B cell (primary cell): ENCODE results near the gene AHCY. TPM values are rescaled to one million over a fixed set of nuclear protein-coding genes. Genes with fewer than 3 reads are reported as not detected.

Source experiments
- ATAC-seq: fragments of 200-7000 bp; cut with Tn5 transposase; one replicate; pipeline ENCODE4 v1.10.0; 2021; ENCODE audit warnings: low read depth, mild to moderate bottlenecking, moderate number of reproducible peaks, moderate library complexity
- CTCF ChIA-PET: fragments of 350-600 bp; sonication (Branson Sonifier 250); formaldehyde crosslinking; loops from one replicate; lab custom pipeline; 2021; ENCODE audit warnings: antibody characterized with exemption, inconsistent platforms; lab: Charles Lee
- POLR2A ChIA-PET: fragments of 350-600 bp; sonication (Branson Sonifier 250); formaldehyde crosslinking; loops from one replicate; lab custom pipeline; 2021; ENCODE audit warnings: antibody characterized with exemption; lab: Charles Lee
- DNase-seq: peaks from one replicate; pipeline ENCODE4 v3.0.0; 2013
- H2AFZ ChIP-seq: 2 replicates; pipeline ENCODE4 v1.6.1; 2012; ENCODE audit warnings: mild to moderate bottlenecking, low read depth, low read length; ENCODE audit not compliant: insufficient read depth, poor library complexity, severe bottlenecking
- H3K27ac ChIP-seq, 2 donors: 1 replicate in 1 of 2; 2 replicates in 1 of 2; pipeline ENCODE4 v1.5.1; 2012 to 2013; ENCODE audit warnings: low read length in 2 of 2, mild to moderate bottlenecking in 2 of 2, moderate library complexity in 1 of 2
- H3K27me3 ChIP-seq, 4 experiments: fragments of 200-600 bp in 1 of 4; sonication (generic) in 1 of 4; replicated peaks in 1 of 4; 1 replicate in 2 of 4; 2 replicates in 2 of 4; pipeline versions ENCODE4 v1.6.1 to v1.7.0; 2013 to 2016; ENCODE audit warnings: low read length in 3 of 4, mild to moderate bottlenecking in 2 of 4, mixed read lengths in 1 of 4, moderate library complexity in 1 of 4; ENCODE audit not compliant: insufficient read depth in 4 of 4, control insufficient read depth in 3 of 4; ENCODE audit errors: control extremely low read depth in 1 of 4
- H3K36me3 ChIP-seq, 2 experiments: replicated peaks in 1 of 2; 1 replicate in 1 of 2; 2 replicates in 1 of 2; pipeline versions ENCODE4 v1.6.1 to v1.7.1; 2013; ENCODE audit warnings: low read length in 1 of 2; ENCODE audit not compliant: insufficient read depth in 2 of 2, control insufficient read depth in 1 of 2; ENCODE audit errors: control extremely low read depth in 1 of 2, extremely low read depth in 1 of 2
- H3K4me1 ChIP-seq, 2 donors: fragments of 200-600 bp in 1 of 2; sonication (generic) in 1 of 2; 1 replicate in 1 of 2; 2 replicates in 1 of 2; pipeline versions ENCODE4 v1.5.1 to v1.6.1; 2013 to 2017; ENCODE audit warnings: low read length in 2 of 2; ENCODE audit not compliant: control insufficient read depth in 2 of 2, insufficient read depth in 2 of 2
- H3K4me2 ChIP-seq: replicated peaks from 2 replicates; pipeline ENCODE3; 2012; ENCODE audit warnings: mild to moderate bottlenecking, low read depth, low read length; ENCODE audit not compliant: poor library complexity, severe bottlenecking
- H3K4me3 ChIP-seq, 5 experiments: fragments of 200-600 bp in 1 of 5; sonication (generic) in 1 of 5; 1 replicate in 3 of 5; 2 replicates in 2 of 5; pipeline versions ENCODE4 v1.5.1 to v1.7.0; 2011 to 2016; ENCODE audit warnings: low read length in 4 of 5, mild to moderate bottlenecking in 4 of 5, low read depth in 2 of 5, control low read depth in 1 of 5, moderate library complexity in 1 of 5; ENCODE audit not compliant: insufficient read depth in 1 of 5; ENCODE audit errors: control extremely low read depth in 1 of 5, extremely low read depth in 1 of 5
- H3K79me2 ChIP-seq: fragments of 200-600 bp; sonication (generic); one replicate; pipeline ENCODE4 v1.6.0; 2016; ENCODE audit warnings: low read length; ENCODE audit not compliant: control insufficient read depth, insufficient read depth
- H3K9ac ChIP-seq: fragments of 200-600 bp; sonication (generic); 2 replicates; pipeline ENCODE4 v1.6.1; 2017; ENCODE audit warnings: mild to moderate bottlenecking, low read length, moderate library complexity
- H3K9me3 ChIP-seq, 3 donors: one replicate each; pipeline versions ENCODE4 v1.6.1 to v1.7.1; 2013; ENCODE audit warnings: low read length in 2 of 3; ENCODE audit not compliant: control insufficient read depth in 2 of 3, insufficient read depth in 1 of 3; ENCODE audit errors: control extremely low read depth in 1 of 3
- H4K20me1 ChIP-seq: 2 replicates; pipeline ENCODE4 v1.6.0; 2012; ENCODE audit warnings: mild to moderate bottlenecking, low read length; ENCODE audit not compliant: insufficient read depth, control insufficient read depth, poor library complexity, severe bottlenecking
- H3K27ac Mint-ChIP-seq: one replicate; pipeline ENCODE4 v1.8.0; 2021; ENCODE audit warnings: mixed read lengths
- H3K27me3 Mint-ChIP-seq: one replicate; pipeline ENCODE4 v1.8.0; 2021; ENCODE audit warnings: mixed read lengths
- H3K4me1 Mint-ChIP-seq: one replicate; pipeline ENCODE4 v1.8.0; 2021; ENCODE audit warnings: mixed read lengths
- H3K4me3 Mint-ChIP-seq: one replicate; pipeline ENCODE4 v1.8.0; 2021; ENCODE audit warnings: mixed read lengths
- H3K9me3 Mint-ChIP-seq: one replicate; pipeline ENCODE4 v1.8.0; 2022; ENCODE audit warnings: mixed read lengths; ENCODE audit not compliant: insufficient read depth
- CTCF ChIP-seq: fragments of 200-600 bp; IDR thresholded peaks from one replicate; pipeline ENCODE4 v1.8.0; 2022; ENCODE audit warnings: antibody characterized with exemption, mild to moderate bottlenecking
- EZH2 ChIP-seq: IDR thresholded peaks from 2 replicates; pipeline ENCODE4 v1.6.1; 2012; ENCODE audit warnings: borderline replicate concordance, low read depth, mild to moderate bottlenecking, moderate library complexity, low read length; ENCODE audit not compliant: insufficient read depth, poor library complexity, severe bottlenecking
- WGBS: methylation state at CpG from one replicate; pipeline ENCODE4 v1.1.5; 2013; ENCODE audit warnings: missing lambda C conversion rate; ENCODE audit not compliant: insufficient coverage; 5-methylcytosine and 5-hydroxymethylcytosine counted together
- intact Hi-C: fragments of 100-400 bp; cut with micrococcal nuclease; formaldehyde crosslinking; loops from one replicate; pipeline ENCODE4 v1.10.0; 2022
- polyA plus RNA-seq: library from polyadenylated mRNA; depleted of rRNA; stranded (reverse); fragments of >200 nt; gene quantifications from 2 replicates; pipeline ENCODE4 v1.2.3, GENCODE V29; 2012
- total RNA-seq, 2 donors: library from RNA; stranded (reverse); fragments of 120-200 nt in 1 of 2; gene quantifications; 1 replicate in 1 of 2; 2 replicates in 1 of 2; pipeline versions ENCODE4 v1.2.3 to v1.2.4, GENCODE V29; 2013 to 2022

The AHCY gene
- total and polyA plus RNA-seq, 2 donors (not counting 1 experiment from before 2014, with no cell fraction given) = 43.6 to 44.0 TPM

GRCh38 chr20:34249291-34249690 lies 53.9 kb downstream of the AHCY start:
- Histone ChIP-seq H3K4me1 (no peaks in the 10 kb centered on the region), H3K9me3 (no peaks in the 10 kb centered on the region), H3K79me2 (no peaks in the 10 kb centered on the region), H4K20me1 (no peaks in the 10 kb centered on the region), H3K27ac (no peak overlapping the region), H2AFZ (no peak overlapping the region), H3K36me3 (no peaks in the 10 kb centered on the region), H3K27me3 (no peaks in the 10 kb centered on the region), H3K4me2 (no peak overlapping the region), H3K9ac (no peak overlapping the region), H3K4me3 (no peak overlapping the region)
- ATAC-seq (no peak), DNase-seq (peak; percentile 18)
- intact Hi-C loops = no loop called here
- CTCF ChIA-PET = interaction anchor here (0.8 kb wide), 2 partner anchors 8 to 520 kb away, joined by 3 to 4 read pairs; partner anchors contain the start of gene ASIP
- H3K4me3 Mint-ChIP-seq = no peak overlapping the region
- WGBS = 25% methylated on average over 2 of the region's 6 CpGs
- H3K9me3 Mint-ChIP-seq = no peaks in the 10 kb centered on the region
- no peaks in the 10 kb centered on the region for H3K27me3 Mint-ChIP-seq
- peaks cover 7% of the 10 kb centered on the region for H3K4me1 Mint-ChIP-seq
- no peak for TF ChIP-seq CTCF
- no peak for TF ChIP-seq EZH2
- POLR2A ChIA-PET = interaction anchor here (0.6 kb wide), 1 partner anchor 31 kb away, joined by 6 read pairs; no protein-coding TSS in a partner anchor
- no peak overlapping the region for H3K27ac Mint-ChIP-seq

- Mint-ChIP-seq H3K4me1 (peaks cover 20% of the 10 kb centered on the region), H3K4me3 (no peak overlapping the region), H3K27me3 (no peaks in the 10 kb centered on the region), H3K27ac (no peak overlapping the region), H3K9me3 (no peaks in the 10 kb centered on the region)
- ATAC-seq (no peak), DNase-seq (no peak)
- H3K27me3 ChIP-seq = no peaks in the 10 kb centered on the region
- intact Hi-C loops = no loop called here
- POLR2A ChIA-PET = no interaction called here
- WGBS = 100% methylated on average over 1 of the region's 2 CpGs
- H3K79me2 ChIP-seq = no peaks in the 10 kb centered on the region
- H3K4me3 ChIP-seq = no peak overlapping the region
- TF ChIP-seq EZH2 (no peak), CTCF (no peak)
- no peak overlapping the region for H2AFZ ChIP-seq
- H3K36me3 ChIP-seq = no peaks in the 10 kb centered on the region
- peaks cover 8 to 11% of the 10 kb centered on the region in 2 donors for H3K4me1 ChIP-seq
- CTCF ChIA-PET = no interaction called here
- H3K27ac ChIP-seq = no peak overlapping the region
- no peak overlapping the region for H3K4me2 ChIP-seq
- no peak overlapping the region for H3K9ac ChIP-seq
- no peaks in the 10 kb centered on the region for H3K9me3 ChIP-seq
- H4K20me1 ChIP-seq = no peaks in the 10 kb centered on the region
These were observed 57.0 kb downstream of the AHCY start for GRCh38 chr20:34246126-34246626.
